C1 segment of cervical spinal cord (tissue), 14 donors: ENCODE data around the gene SGMS1.

Experiments used
- DNase-seq, 14 donors: peaks; one replicate each; lab custom pipeline; 2025; lab: John Stamatoyannopoulos, UW

SGMS1 gene

GRCh38 chr10:50636618-50637579 lies 13.1 kb upstream of the SGMS1 start:
- DNase-seq, result no peak

GRCh38 chr10:50635286-50635685 lies 11.5 kb upstream of the SGMS1 start:
- no peak for DNase-seq

- DNase-seq, result no peak
Observed at GRCh38 chr10:50634479-50634878, 10.7 kb upstream of the SGMS1 start.

- DNase-seq, result no peak
Observed at GRCh38 chr10:50631052-50631451, 7.3 kb upstream of the SGMS1 start.

- no peak for DNase-seq
Observed at GRCh38 chr10:50629495-50630122, 5.9 kb upstream of the SGMS1 start.

GRCh38 chr10:50627896-50628295 lies 4.1 kb upstream of the SGMS1 start:
- DNase-seq, result no peak

GRCh38 chr10:50627443-50627842 lies 3.7 kb upstream of the SGMS1 start:
- DNase-seq, result no peak

- DNase-seq, result peak in 1 of 14 donors; percentile 51
Observed at GRCh38 chr10:50625649-50626132, 1.9 kb upstream of the SGMS1 start.

- peak; percentile 77 to 100 (median 92) for DNase-seq
Observed at GRCh38 chr10:50624866-50625501, 1.2 kb upstream of the SGMS1 start.

GRCh38 chr10:50624413-50624865 lies 683 bp upstream of the SGMS1 start:
- DNase-seq, result peak; percentile 86 to 100 (median 93)

- peak in 10 of 14 donors; percentile 56 to 79 (median 69) for DNase-seq
Observed at GRCh38 chr10:50622706-50623662, 772 bp downstream of the SGMS1 start.

- peak; percentile 61 to 95 (median 86) for DNase-seq
Observed at GRCh38 chr10:50621968-50622705, 1.6 kb downstream of the SGMS1 start.

- no peak for DNase-seq
Observed at GRCh38 chr10:50620899-50621298, 2.9 kb downstream of the SGMS1 start.

GRCh38 chr10:50619882-50620281 lies 3.9 kb downstream of the SGMS1 start:
- no peak for DNase-seq

- no peak for DNase-seq
Observed at GRCh38 chr10:50619166-50619565, 4.6 kb downstream of the SGMS1 start.

- DNase-seq, result no peak
Observed at GRCh38 chr10:50618624-50619023, 5.1 kb downstream of the SGMS1 start.

- DNase-seq, result no peak
Observed at GRCh38 chr10:50615658-50616057, 8.1 kb downstream of the SGMS1 start.

- DNase-seq, result no peak
Observed at GRCh38 chr10:50614444-50615137, 9.2 kb downstream of the SGMS1 start.

- no peak for DNase-seq
Observed at GRCh38 chr10:50613726-50614443, 9.9 kb downstream of the SGMS1 start.
